ENCODE measurements around the gene MARCHF7.

- peak; percentile 85 for TF ChIP-seq TAF1 (IDR thresholded peaks at IDR 0.05; ENCODE audit: low read depth, low read length)
- peak; percentile 94 for TF ChIP-seq POLR2AphosphoS5 (IDR thresholded peaks at IDR 0.05; ENCODE audit: low read depth, low read length)
Measured at GRCh38 chr2:159712143-159712928, at the start of gene MARCHF7.
